ENCODE data around the gene UTP25.

DNA sequence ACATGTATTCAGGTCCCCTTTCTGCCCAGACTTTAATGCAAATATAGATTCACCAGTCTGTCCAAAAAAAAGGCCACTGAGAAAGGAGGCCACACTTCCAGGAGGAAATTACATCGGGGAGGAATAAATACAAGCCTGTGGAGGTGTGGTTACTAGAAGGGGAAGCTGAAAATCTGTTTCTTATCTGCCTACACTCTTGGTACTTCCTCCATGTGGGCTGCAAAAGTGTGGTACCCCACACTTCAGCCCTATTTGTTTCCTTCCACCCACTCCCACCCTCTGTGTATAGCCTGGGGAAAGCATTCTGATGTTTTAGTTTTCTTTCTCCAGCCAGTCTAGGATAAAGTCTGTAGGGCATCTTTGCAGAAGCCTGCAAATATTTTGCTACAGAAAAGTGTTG lies 38.4 kb downstream of the UTP25 start:
- TF ChIP-seq, protein P1, sequence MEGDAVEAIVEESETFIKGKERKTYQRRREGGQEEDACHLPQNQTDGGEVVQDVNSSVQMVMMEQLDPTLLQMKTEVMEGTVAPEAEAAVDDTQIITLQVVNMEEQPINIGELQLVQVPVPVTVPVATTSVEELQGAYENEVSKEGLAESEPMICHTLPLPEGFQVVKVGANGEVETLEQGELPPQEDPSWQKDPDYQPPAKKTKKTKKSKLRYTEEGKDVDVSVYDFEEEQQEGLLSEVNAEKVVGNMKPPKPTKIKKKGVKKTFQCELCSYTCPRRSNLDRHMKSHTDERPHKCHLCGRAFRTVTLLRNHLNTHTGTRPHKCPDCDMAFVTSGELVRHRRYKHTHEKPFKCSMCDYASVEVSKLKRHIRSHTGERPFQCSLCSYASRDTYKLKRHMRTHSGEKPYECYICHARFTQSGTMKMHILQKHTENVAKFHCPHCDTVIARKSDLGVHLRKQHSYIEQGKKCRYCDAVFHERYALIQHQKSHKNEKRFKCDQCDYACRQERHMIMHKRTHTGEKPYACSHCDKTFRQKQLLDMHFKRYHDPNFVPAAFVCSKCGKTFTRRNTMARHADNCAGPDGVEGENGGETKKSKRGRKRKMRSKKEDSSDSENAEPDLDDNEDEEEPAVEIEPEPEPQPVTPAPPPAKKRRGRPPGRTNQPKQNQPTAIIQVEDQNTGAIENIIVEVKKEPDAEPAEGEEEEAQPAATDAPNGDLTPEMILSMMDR (IDR thresholded peaks at IDR 0.05; ENCODE audit: extremely low read depth in 1 of 2, insufficient read depth in 1 of 2, low read depth in 1 of 2, low read length in 2 of 2), result no peak
- TF ChIP-seq MYC (IDR thresholded peaks at IDR 0.05; ENCODE audit: low read depth, low read length) (no peak), GATA2 (IDR thresholded peaks at IDR 0.05; ENCODE audit: insufficient read depth, insufficient read length, low read depth, low read length) (no peak), EZH2 (IDR thresholded peaks at IDR 0.05; ENCODE audit: borderline replicate concordance, low read depth, low read length, severe bottlenecking) (no peak)
- TF ChIP-seq, protein P2, sequence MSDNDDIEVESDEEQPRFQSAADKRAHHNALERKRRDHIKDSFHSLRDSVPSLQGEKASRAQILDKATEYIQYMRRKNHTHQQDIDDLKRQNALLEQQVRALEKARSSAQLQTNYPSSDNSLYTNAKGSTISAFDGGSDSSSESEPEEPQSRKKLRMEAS (IDR thresholded peaks at IDR 0.05; ENCODE audit: insufficient read depth, insufficient read length), result no peak

Measured in endothelial cell of umbilical vein (primary cell).